GM12891 (cell line): ENCODE data around the gene MAP1B.

Experiments
- POLR2A ChIP-seq: IDR thresholded peaks from 2 replicates; pipeline ENCODE4 v1.6.1; 2011; ENCODE audit warnings: low read depth, low read length, control low read depth
- POLR2AphosphoS5 ChIP-seq: IDR thresholded peaks from 2 replicates; pipeline ENCODE4 v1.6.1; 2011; ENCODE audit warnings: low read depth, low read length, control low read depth
- TAF1 ChIP-seq: IDR thresholded peaks from 2 replicates; pipeline ENCODE4 v1.6.1; 2011; ENCODE audit warnings: low read depth, low read length, control low read depth

GRCh38 chr5:72161951-72162350 is 54.7 kb downstream of the MAP1B start:
- TF ChIP-seq POLR2A, result no peak
- TF ChIP-seq TAF1, result no peak
- no peak for TF ChIP-seq POLR2AphosphoS5
